ENCODE results near the gene MYO10. TPM values are rescaled to one million over a fixed set of nuclear protein-coding genes. Genes with fewer than 3 reads are reported as not detected.
A peak's percentile ranks its signal among the peaks of the same experiment; 100 is the strongest.
"Not testable (repeated sequence)": the region's sequence is repeated elsewhere in the genome, so short reads cannot be mapped to it uniquely, and the experiment has no call there.

Gene MYO10
- polyA plus RNA-seq, 1 donor: 35.3 TPM

GRCh38 chr5:16737620-16738364 is 198.3 kb downstream of the MYO10 start:
- no peak for DNase-seq

- DNase-seq: no peak
Measured at GRCh38 chr5:16737209-16737608, 198.9 kb downstream of the MYO10 start.

GRCh38 chr5:16736158-16736995 is 199.7 kb downstream of the MYO10 start:
- no peak for DNase-seq

- DNase-seq: no peak
Measured at GRCh38 chr5:16735101-16736060, 200.7 kb downstream of the MYO10 start.

- no peak for DNase-seq
Measured at GRCh38 chr5:16733331-16734006, 202.6 kb downstream of the MYO10 start.

GRCh38 chr5:16732356-16732755 is 203.7 kb downstream of the MYO10 start:
- no peak for DNase-seq

- DNase-seq: peak; percentile 68
Measured at GRCh38 chr5:16727755-16728325, 208.2 kb downstream of the MYO10 start.

- DNase-seq: no peak
Measured at GRCh38 chr5:16726538-16726946, 209.5 kb downstream of the MYO10 start.

GRCh38 chr5:16725575-16725974 is 210.5 kb downstream of the MYO10 start:
- DNase-seq: no peak

GRCh38 chr5:16723821-16724220 is 212.3 kb downstream of the MYO10 start:
- no peak for DNase-seq

GRCh38 chr5:16722097-16722495 is 214.0 kb downstream of the MYO10 start:
- DNase-seq: no peak

GRCh38 chr5:16721151-16722096 is 214.7 kb downstream of the MYO10 start:
- no peak for DNase-seq

GRCh38 chr5:16718036-16718435 is 218.1 kb downstream of the MYO10 start:
- not testable (repeated sequence) for DNase-seq

- DNase-seq: peak; percentile 63
Measured at GRCh38 chr5:16713386-16713928, 222.6 kb downstream of the MYO10 start.

GRCh38 chr5:16712620-16713019 is 223.5 kb downstream of the MYO10 start:
- DNase-seq: no peak

- DNase-seq: no peak
Measured at GRCh38 chr5:16712178-16712577, 223.9 kb downstream of the MYO10 start.

- DNase-seq: no peak
Measured at GRCh38 chr5:16709691-16710433, 226.2 kb downstream of the MYO10 start.

- no peak for DNase-seq
Measured at GRCh38 chr5:16707869-16708192, 228.3 kb downstream of the MYO10 start.

- DNase-seq: no peak
Measured at GRCh38 chr5:16707168-16707868, 228.8 kb downstream of the MYO10 start.
